Ishikawa (cell line): ENCODE data around the gene MMS22L.

Experiments used
- CEBPB ChIP-seq: IDR thresholded peaks from 2 replicates; pipeline ENCODE4 v1.6.1; 2012
- CREB1 ChIP-seq: IDR thresholded peaks from 2 replicates; pipeline ENCODE4 v1.6.1; 2012; ENCODE audit warnings: low read depth
- EGR1 ChIP-seq: IDR thresholded peaks from 2 replicates; pipeline ENCODE4 v1.6.1; 2012
- EP300 ChIP-seq: IDR thresholded peaks from 2 replicates; pipeline ENCODE4 v1.6.1; 2012; ENCODE audit warnings: borderline replicate concordance
- FOXM1 ChIP-seq: IDR thresholded peaks from 2 replicates; pipeline ENCODE4 v1.6.1; 2012; ENCODE audit warnings: low read depth, borderline replicate concordance
- MAX ChIP-seq: IDR thresholded peaks from 2 replicates; pipeline ENCODE4 v1.6.1; 2012
- NFIC ChIP-seq: IDR thresholded peaks from 2 replicates; pipeline ENCODE4 v1.6.1; 2012
- RAD21 ChIP-seq: IDR thresholded peaks from 2 replicates; pipeline ENCODE4 v1.6.1; 2012; ENCODE audit warnings: low read depth
- REST ChIP-seq: IDR thresholded peaks from 2 replicates; pipeline ENCODE4 v1.6.1; 2012; ENCODE audit warnings: low read depth, mild to moderate bottlenecking
- TAF1 ChIP-seq: IDR thresholded peaks from 2 replicates; pipeline ENCODE4 v1.6.1; 2012; ENCODE audit warnings: low read depth, mild to moderate bottlenecking
- TCF12 ChIP-seq: IDR thresholded peaks from 2 replicates; pipeline ENCODE4 v1.6.1; 2012; ENCODE audit warnings: low read depth
- TEAD4 ChIP-seq: IDR thresholded peaks from 2 replicates; pipeline ENCODE4 v1.6.1; 2012
- YY1 ChIP-seq: IDR thresholded peaks from 2 replicates; pipeline ENCODE4 v1.6.1; 2012; ENCODE audit warnings: low read depth

GRCh38 chr6:97147421-97147820 is 135.6 kb downstream of the MMS22L start:
- no peak for TF ChIP-seq REST
- TF ChIP-seq MAX = no peak
- no peak for TF ChIP-seq EGR1
- no peak for TF ChIP-seq CREB1
- TF ChIP-seq YY1 = no peak
- no peak for TF ChIP-seq RAD21
- no peak for TF ChIP-seq FOXM1
- TF ChIP-seq NFIC = no peak
- no peak for TF ChIP-seq TAF1
- TF ChIP-seq TCF12 = no peak
- no peak for TF ChIP-seq EP300
- TF ChIP-seq CEBPB = no peak
- no peak for TF ChIP-seq TEAD4
